Sigmoid colon (tissue), 4 donors: Measurements from ENCODE around the gene ENG.

Experiments
- EP300 ChIP-seq, 4 donors: sonication (generic); formaldehyde crosslinking; IDR thresholded peaks; one replicate each; pipeline ENCODE4 v1.6.1; 2017; ENCODE audit warnings: antibody characterized with exemption in 4 of 4
- POLR2AphosphoS5 ChIP-seq, 4 donors: sonication (generic); formaldehyde crosslinking; IDR thresholded peaks; one replicate each; pipeline ENCODE4 v1.6.1; 2017; ENCODE audit warnings: antibody characterized with exemption in 4 of 4
- TF ChIP-seq, protein P1 (sequence below), 4 experiments: fragments of 450-650 bp in 3 of 4; fragments of 200-600 bp in 1 of 4; IDR thresholded peaks; one replicate each; pipeline ENCODE4 v1.5.1; 2016 to 2019; ENCODE audit warnings: antibody characterized with exemption in 4 of 4, mild to moderate bottlenecking in 3 of 4, moderate library complexity in 2 of 4

DNA sequence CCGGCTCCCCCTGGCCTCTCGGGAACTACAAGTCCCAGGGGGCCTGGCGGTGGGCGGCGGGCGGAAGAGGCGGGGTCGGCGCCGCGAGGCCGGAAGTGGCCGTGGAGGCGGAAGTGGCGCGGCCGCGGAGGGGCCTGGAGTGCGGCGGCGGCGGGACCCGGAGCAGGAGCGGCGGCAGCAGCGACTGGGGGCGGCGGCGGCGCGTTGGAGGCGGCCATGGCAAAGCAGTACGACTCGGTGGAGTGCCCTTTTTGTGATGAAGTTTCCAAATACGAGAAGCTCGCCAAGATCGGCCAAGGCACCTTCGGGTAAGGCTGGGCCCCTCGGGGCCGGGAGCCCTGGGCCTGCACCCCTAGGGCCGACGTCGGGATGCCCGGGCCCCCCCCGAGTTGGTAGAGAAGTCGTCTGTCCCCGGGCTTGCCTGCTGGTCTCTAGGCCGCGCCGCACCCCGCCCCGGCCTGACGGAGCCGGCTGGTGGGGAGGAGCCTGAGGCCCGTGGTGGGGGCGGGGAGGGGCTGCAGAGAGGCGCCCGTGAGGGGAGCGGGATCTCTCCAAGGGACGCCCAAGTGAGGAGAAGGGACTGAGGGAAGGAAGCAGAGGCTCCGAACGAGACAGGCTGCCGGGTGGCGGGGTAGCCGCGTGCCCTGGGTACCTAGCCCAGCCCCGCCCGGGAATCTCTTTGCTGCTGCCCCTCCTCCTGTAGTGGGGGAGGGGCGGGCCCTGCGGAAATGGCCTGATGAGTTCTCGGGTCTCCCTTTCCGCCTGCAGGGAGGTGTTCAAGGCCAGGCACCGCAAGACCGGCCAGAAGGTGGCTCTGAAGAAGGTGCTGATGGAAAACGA lies 68.3 kb downstream of the ENG start, which contains the start of gene CDK9:
- TF ChIP-seq, protein P1, sequence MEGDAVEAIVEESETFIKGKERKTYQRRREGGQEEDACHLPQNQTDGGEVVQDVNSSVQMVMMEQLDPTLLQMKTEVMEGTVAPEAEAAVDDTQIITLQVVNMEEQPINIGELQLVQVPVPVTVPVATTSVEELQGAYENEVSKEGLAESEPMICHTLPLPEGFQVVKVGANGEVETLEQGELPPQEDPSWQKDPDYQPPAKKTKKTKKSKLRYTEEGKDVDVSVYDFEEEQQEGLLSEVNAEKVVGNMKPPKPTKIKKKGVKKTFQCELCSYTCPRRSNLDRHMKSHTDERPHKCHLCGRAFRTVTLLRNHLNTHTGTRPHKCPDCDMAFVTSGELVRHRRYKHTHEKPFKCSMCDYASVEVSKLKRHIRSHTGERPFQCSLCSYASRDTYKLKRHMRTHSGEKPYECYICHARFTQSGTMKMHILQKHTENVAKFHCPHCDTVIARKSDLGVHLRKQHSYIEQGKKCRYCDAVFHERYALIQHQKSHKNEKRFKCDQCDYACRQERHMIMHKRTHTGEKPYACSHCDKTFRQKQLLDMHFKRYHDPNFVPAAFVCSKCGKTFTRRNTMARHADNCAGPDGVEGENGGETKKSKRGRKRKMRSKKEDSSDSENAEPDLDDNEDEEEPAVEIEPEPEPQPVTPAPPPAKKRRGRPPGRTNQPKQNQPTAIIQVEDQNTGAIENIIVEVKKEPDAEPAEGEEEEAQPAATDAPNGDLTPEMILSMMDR (IDR thresholded peaks at IDR 0.05) = no peak
- TF ChIP-seq POLR2AphosphoS5 (IDR thresholded peaks at IDR 0.05) (peak; percentile 68 to 92 (median 80)), EP300 (IDR thresholded peaks at IDR 0.05) (no peak)
